Activated gamma-delta T cell treated with Interleukin-2 at 50 U/mL for 16 hours (primary cell): ENCODE results near the gene MPZL3.

Source experiments
- DNase-seq: peaks from one replicate; pipeline ENCODE4 v3.0.0-alpha.2; 2020

Gene MPZL3

DNA sequence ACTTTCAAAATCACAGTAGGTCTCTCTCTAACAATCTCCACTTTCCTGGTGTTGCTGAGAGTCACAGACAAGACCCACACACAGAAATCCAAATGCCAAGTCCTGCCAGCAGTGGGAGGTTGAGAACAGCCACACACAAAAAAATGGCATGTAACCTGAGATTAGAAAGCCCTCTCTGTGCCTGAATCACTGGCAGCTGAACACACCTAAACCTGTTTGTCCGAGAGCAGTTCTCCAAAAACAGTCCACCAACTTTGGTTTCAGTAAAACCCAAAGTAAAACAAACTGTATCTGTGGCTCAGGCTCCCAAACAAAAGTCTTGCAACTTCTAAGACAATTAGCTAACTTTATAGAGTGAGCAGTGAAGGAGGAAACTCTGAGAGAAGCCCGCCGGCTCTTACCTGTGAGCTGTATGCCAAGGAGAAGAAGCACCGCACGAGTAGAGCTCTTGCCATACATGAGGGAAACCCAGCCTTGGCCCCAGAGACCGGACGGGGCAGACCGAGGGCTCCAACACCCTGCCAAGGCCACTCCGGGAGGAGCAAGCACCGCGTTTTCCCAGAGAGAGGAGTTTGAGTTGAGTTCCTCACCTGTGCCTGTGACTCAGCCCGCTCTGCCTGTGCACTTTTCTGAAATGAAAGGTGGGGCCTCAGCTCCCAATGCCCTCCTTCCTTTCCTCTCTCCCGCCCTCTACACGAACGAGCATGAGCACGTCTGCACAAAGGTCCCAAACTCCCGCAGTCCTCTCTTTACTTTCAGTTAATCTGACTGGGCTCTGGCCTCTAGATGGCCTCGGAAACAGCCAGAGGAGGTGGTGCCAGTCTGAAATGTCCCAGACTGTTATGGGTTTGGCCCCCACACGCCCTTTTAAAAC, 11.8 kb upstream of the MPZL3 start, which contains the start of gene MPZL2:
Gene MPZL2, minus strand, starts transcription at position 603 of the 874 bp plus-strand sequence. Its CDS starts 144 bp downstream, at position 459.
- DNase-seq, result no peak

DNA sequence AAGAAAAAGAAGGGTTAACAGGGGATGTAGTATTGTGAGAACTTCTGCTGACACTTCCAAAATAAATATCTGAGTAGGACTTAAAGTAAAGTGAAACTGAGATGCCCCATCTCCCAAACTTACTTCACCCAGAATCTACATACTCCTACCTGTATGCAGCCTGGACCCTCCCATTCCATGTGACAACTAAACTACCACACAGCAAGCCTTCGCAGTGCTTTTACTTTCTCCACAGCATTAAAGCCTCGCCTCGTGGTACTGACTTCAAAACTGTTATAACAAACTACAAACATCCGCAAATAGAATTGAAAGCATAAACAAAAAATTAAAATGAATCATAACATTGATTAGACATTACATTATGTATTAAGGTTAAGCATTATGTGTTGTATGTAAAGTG, 10.9 kb upstream of the MPZL3 start:
- no peak for DNase-seq

DNA sequence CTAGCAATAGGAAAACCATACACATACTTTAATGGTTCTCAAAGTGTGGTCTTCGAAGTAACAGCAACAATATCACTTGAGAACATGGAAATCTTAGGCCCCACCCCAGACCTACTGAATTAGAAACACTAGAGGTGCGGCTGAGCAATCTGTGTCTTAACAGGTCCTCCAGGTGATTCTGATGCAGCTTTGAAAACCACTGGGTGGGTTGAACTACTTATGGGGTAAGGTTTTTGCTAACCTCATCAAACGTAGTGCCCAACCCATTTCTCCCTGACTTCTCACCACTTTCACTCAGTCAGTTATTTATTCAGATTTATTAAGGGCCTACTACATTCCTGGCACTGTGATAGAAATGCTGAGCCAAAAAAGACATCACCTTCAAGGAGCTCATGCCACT, 8.2 kb upstream of the MPZL3 start:
- DNase-seq, result peak; percentile 9

DNA sequence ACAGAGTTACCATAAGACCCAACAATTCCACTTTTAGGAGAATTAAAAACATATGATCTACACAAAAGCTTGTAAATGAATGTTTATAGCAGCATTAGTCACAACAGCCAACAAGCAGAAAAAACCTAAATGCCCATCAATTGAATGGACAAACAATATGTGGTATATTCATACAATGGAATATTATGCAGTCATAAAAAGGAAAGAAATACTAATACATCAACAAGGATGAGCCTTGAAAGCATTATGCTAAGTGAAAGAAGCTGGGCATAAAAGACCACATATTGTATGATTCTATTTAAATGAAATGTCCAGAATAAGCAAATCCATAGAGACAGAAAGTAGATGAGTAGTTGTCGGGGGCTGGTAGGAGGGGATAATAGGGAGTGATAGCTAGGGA, 7.0 kb upstream of the MPZL3 start:
- DNase-seq, result no peak

DNA sequence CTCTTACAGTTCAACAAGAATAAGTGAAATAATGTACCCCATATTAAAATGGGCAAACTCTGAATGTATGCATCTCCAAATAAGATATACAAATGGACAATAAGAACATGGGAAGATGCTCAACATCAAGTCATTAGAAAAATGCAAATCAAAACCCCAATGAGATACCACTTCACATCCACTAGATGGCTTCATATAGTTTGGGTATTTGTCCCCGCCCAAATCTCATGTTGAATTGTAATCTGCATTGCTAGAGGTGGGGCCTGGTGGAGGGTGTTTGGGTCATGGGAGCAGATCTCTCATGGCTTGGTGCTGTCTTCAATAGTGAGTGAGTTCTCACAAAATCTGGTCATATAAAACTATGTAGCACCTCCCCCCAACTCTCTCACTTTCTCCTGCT, 6.2 kb upstream of the MPZL3 start:
- DNase-seq, result no peak

DNA sequence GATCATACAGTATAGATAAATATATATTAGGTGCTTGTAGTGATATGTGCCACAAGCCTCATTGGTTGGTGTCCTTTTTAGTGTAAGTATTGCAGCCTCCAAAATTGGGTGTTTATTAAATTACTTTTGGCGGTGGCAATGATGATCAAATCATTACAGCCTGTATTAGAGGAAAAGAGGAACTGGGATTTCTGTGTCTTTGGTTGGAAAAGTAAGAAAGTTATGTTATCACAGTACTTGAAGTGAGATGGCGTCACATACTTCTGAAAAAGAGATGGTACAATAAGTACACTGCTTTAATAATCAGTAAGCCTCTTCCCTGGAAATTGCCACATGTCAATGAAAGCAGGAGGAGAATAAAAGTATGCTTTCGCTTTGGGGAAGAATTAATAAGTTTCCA, 523 bp upstream of the MPZL3 start:
- DNase-seq, result no peak

DNA sequence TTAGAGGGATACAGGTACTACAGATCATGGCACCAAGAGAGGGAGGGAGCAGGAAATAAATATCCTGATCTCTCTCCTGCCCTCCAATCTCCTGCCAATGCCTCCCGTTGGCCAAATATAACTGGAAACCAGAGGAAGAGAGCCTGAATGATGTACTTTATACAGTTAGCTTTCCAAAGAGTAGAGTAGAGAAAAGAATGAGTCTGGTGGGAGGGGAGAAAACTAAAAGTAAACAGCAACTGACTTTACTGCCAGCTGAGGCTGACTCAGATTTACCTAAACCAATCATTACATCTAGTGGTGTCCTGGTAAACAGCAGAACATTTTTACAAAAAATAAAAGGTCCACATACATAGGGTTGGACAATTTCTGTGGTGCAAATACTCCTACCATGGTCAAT, 5.1 kb downstream of the MPZL3 start:
- DNase-seq, result no peak

DNA sequence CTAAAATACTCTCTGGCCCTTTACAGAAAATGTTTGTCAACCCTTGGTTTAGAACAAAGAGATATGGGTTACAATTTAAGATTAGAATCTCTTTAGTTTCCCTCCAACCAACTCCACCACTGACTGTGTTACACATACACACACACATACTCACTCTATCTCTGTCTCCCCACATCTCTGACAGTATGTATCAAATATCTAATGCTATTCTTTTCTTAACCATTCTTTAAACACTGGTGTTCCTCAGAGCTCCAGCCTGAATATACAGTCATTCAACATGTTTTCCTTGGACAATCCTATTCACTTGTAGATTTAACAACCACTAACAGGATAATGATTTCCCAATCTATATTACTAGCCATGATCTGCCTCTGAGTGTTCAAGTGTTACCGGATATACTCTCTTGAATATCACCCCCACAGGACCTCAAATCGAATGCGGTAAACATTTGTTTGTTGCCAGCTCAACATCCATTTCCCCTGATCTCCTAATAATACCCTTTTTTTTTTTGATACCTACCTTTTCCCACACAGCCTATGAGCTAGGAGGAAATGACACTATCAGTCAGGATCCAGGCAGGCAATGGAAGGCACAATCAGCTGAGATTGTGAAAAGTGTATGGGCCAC, 6.1 kb downstream of the MPZL3 start:
- DNase-seq, result no peak

DNA sequence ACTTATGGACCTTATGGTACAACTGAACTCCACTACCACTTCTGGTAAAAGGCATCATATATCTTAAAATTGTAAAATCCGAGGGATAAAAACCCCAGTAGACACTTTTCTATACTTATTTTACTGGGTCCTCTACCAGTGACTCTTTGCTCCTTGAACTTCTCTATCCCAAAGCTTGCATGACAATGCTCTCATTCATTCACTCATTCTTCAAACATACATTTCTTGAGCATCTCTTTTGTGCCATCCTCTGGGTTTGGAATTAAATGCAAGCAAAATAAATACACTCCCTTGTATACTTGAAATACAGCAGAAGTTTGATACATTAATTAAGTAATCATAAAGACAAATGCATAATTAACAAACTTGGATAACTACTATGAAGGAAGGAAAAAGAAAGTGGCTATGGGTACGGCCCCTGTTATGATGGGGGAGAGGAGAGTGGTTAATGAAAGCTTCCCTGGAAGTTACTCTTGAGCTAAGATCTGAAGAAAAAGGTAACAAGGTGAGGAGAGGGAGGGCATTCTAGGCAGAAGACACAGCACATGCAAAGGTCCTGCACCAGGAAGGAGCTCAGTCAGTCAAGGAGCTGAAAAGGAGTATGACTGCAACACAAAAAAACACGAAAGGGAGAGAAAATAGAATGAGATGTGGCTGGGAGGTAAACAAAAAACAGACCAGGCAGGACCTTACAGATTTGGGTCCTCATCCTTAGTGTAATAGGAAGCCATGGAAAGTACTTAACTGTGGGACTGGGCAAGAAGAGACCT, 8.0 kb downstream of the MPZL3 start:
- no peak for DNase-seq

DNA sequence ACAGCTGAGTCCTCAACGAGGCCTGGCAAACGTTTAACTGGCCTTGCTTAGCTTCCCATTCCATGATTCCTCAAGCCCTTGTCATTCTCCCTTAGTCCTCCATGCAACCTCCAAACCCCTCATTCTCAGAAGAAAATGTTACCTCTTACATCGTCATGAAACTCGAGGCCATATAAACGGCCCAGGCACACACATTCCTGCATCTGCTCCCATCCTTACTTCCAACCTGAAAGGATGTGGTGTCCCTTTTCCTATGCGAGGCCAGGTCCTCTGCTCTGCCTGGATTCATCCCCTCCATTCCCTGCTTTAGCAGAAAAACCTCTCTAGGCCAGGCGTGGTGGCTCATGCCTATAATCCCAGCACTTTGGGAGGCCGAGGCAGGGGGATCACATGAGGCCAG, 9.0 kb downstream of the MPZL3 start:
- no peak for DNase-seq

DNA sequence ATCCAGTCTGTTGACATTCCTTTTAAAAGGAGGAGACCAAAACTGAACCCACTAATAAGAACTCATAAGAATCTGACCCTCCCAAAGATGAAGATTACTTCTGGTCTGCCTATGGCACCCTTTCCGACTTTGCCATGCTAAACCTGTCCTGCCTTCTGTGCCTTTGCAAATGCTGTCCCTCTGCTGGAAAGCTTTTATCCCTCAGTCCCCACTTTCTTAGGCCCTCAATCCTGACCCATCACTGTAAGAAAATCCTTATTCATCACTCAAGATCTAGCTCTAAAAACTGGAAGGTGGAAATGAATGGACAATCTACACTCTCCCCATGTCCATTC, 10.4 kb downstream of the MPZL3 start:
- no peak for DNase-seq

DNA sequence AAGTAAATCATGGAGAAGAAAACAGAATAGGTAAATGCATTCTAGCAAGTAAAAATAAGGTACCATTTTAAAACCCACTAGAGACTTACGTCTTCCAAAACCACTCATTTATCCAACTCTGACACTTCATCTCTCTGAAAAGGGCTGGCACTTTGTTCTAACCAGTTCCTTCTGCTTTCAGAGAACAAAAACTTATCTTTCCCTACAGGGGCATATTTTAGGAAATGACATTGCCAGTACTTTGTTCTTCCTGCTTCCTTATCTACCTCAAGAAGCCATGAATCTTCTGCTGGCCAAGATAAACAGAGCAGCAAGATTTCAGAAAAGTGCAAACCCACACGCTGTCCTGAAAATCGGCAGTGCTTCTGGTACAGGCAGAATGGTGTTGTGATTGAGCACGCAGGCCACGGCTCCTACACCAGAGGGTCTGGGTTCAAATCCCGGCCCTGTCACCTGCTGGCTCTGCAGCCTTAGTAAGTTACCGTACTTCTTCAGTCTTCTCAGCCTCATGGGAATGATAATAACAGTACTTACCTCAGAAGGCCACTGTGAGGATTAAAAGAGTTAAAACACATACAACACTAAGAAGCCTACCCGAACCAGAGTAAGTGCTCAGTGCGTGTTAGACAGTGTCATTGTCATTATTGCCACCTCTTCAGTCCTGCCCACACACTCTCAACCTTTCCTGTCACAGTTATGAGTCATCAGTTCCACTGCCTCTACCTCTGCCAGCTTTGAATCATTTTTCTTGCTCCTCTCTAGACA, 11.0 kb downstream of the MPZL3 start:
- DNase-seq, result peak; percentile 65

DNA sequence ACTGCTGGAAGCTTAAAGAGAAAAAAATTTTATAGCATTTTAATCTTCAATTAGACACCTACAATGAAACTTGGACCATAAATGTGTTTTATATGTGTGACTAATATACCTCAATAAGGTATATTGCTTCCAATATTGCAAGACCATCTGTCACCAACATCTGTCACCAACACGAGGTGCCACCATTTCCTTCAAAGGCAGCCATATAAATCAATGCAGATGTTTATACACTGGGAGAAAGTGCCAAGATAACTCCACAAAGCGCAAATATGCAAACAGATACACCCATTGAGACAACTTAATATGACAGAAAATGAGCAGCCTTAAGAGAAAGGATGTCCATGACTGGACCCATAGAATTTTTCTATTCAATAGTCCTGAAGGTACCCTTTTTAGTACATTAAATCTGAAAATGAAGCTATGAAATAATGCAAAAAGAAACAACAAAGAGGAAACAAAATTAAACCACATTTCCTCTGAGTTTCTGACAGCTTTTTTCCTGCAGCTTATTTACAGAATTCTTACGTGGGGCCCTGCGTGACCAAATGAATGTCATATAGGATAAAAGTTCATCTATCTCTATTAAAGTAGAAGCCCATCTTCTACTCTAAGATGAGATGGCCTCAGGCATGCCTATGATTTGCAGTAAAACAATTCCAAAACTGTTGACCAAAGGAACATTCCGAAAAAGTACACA, 12.5 kb downstream of the MPZL3 start:
- no peak for DNase-seq

DNA sequence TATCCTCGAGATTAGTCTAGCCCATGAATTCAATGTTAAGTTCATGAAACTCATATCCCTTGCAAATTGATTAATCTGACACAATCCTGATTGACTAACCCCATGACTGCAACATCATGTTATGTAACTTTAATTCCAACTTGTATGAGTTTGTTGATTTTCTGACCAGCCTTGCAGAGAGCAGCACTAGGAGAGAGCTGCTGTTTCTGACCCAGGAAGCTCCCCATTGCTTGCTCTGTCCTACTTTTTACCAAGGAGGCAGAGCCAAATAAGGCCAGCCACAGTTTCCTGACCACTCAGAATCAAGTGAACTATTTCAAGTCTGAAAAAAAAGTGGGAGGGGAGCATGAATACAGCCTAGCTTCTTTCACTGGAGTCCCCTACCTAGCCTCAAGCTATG, 13.2 kb downstream of the MPZL3 start:
- no peak for DNase-seq

DNA sequence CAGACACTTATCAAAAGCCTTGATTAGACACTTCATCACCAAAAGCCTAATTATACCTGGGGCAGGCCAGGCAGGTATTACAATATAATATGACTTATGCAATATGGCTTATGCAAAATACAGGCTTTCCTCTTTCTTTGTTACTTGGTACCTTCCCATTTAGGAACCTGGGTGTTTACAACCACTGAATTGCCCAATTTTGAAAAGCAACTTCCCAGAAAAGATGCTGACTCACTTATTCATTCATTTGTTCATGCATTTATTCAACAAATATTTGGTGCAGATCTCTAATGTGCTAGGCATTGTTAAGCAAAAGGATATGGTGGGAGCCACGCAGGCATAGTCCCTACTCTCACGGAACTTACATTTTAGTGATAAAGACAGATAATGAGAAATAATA, 13.7 kb downstream of the MPZL3 start:
- DNase-seq, result no peak

DNA sequence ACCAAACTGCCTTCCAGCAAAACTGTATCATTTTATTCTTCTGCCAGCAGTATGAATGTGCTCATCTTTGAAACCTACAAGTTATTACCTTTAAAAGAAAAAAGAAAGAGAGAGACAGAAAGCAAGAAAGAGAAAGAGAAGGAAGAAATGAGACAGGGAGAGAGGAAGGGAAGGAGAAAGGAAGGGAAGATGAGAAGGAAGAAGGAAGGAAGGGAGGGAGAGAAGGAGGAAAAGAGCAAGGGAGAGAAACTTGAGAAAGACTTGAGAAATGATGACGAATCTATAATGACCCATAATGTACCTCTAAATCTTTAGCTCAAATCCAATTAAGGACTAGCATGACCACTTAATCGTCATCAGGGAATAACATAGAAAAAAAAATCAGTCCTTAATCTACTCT, 16.0 kb downstream of the MPZL3 start:
- no peak for DNase-seq

DNA sequence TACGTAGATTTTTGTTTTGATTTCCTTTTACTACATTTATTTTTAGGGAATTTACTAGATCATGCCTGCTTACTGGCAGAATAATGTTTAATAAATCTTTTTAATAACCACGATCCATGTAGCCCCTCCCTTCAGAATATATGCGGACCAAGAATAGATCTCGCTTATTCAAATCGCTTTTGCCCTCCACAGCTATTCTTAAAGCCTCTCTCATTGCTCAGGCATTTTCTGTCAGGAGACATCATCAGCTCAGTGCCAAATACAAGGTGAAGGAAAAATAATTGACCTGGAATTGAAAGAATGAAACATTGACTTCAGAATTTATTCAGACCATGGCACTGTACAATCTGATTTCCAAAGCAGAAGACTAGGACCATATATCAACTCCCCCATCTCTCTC, 17.3 kb downstream of the MPZL3 start:
- no peak for DNase-seq

DNA sequence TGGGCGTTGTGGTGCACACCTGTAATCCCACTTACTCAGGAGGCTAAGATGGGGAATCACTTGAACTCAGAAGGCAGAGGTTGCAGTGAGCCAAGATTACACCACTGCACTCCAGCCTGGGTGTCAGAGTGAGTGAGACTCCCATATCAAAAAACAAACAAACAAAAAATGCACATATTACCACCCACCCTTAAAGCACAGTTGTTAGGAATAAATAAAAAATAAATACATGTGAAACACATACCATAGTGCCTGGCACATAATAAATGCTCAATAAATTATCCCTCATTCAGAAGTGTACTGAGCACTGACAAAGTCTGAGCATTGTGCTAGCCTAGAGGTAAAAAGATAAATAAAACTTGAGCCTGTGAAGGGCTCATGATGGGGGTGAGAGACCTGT, 18.3 kb downstream of the MPZL3 start:
- no peak for DNase-seq

DNA sequence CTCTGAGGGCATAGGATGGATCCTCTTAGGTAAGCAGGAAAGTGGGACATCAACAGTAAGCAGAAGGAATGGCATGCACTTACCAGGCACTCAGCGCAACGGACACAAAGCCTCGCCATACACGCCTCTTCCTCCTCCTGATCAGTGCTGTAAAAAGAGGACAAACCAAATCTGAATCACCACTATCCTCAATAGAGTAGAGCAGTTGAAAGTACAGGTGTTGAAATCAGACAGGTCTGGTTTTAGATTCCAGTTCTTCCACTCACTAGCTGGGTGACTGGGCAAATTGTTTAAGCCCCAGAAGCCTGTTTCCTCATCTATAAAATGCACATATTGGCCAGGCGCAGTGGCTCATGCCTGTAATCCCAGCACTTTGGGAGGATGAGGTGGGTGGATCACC, 18.8 kb downstream of the MPZL3 start:
- no peak for DNase-seq

DNA sequence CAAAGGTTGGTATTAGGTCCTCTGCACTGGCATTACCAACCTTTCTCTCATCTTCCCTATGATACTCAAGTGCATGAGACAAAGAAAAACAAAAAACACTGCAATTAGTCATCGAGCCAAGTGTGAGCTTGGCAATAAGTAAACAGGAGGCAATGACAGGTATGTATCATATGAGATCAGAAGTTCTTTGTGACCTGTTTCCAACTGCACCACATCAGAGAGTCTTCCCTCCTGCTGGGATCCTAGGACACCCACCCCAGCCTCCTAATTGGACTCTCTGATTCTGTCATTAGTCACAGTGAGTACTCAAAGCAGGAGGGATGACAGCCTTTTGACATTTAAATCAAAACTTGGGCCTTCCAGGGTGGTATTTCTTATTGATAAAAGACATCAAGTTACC, 19.5 kb downstream of the MPZL3 start:
- DNase-seq, result no peak

DNA sequence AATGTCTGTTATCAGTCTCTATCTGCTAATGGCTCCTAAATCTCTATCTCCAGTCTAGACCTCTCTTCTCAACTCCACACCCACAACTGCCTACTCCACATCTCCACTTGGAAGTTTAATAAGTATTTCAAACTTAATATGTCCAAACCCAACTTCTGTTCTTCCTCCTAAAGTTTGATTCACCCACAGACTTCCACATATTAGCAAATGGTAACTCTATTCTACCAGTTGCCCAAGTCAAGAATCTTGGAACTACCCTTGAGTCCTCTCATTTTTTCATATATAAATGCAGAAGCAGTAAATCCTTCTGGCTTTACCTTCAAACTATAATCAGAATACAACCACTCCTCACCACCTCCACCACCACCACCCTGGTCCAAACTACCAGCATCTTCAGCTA, 20.7 kb downstream of the MPZL3 start:
- no peak for DNase-seq

DNA sequence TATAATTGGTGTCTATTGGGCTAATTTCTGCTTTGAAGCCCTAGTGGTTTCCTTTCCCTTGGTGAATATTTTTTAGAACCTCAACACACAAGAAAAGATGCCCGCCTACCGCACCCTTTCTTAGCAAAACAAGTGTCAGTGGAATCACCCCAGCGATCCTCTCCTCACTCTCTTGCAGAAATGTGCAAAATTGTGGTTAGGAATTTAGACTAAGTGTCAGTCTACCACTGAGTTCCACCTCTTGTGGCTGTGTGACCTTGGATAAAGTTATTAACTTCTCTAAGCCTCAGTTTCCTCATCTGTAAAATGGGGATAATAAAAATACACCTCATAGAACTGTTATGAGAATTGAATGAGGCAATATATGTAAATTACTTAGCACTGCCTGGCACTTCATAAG, 22.1 kb downstream of the MPZL3 start:
- DNase-seq, result peak; percentile 56
